ENCODE data around the gene UROC1.

GRCh38 chr3:126499401-126499800 lies 18.2 kb downstream of the UROC1 start:
- TF ChIP-seq CTCF (IDR thresholded peaks at IDR 0.05) (no peak), POLR2A (IDR thresholded peaks at IDR 0.05) (no peak)

All from body of pancreas (tissue), 4 donors.